Suprapubic skin (tissue), 3 donors: ENCODE results near the gene BMS1.
"Not testable (repeated sequence)": the region's sequence is repeated elsewhere in the genome, so short reads cannot be mapped to it uniquely, and the experiment has no call there.

Source experiments
- CTCF ChIP-seq, 2 donors: fragments of 200-600 bp in 1 of 2; fragments of 450-650 bp in 1 of 2; sonication (generic) in 1 of 2; IDR thresholded peaks; one replicate each; pipeline ENCODE4 v1.5.1; 2016 to 2019; ENCODE audit warnings: antibody characterized with exemption in 2 of 2, mild to moderate bottlenecking in 1 of 2, moderate library complexity in 1 of 2
- POLR2AphosphoS5 ChIP-seq, 3 donors: sonication (generic); formaldehyde crosslinking; IDR thresholded peaks; one replicate each; pipeline ENCODE4 v1.6.1; 2017; ENCODE audit warnings: antibody characterized with exemption in 3 of 3

DNA sequence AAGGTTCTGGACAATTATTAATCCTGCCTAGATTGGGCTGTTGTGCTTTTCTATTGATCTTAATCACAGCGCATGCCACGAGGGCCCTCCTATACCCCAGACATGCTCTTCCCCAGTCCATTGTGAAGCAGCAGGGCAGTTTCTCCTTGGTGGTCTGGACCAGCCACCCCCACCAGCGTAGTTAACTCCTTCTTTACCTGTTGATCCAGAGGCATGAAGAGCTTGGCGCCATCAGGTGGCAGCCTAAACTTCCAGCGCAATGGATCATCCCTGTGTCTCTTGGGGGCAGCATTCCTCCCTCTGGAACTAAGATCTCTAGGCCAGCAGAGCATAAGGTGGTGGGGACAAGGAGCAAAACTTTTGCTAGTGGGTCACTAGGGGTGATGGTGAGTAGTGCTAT, 62.2 kb downstream of the BMS1 start:
- TF ChIP-seq CTCF, POLR2AphosphoS5 (IDR thresholded peaks at IDR 0.05): not testable (repeated sequence)
